Activated CD4-positive, alpha-beta T cell treated with anti-CD3 and anti-CD28 coated beads, Interleukin-2, amount 50 U/mL, for 16 hours (primary cell): ENCODE data around the gene C2orf78.

Experiments
- DNase-seq: peaks from one replicate; pipeline ENCODE4 v3.0.0-alpha.2; 2020

C2orf78 gene

GRCh38 chr2:73838889-73839534 is 55.0 kb downstream of the C2orf78 start:
- no peak for DNase-seq

- DNase-seq: no peak
Observed at GRCh38 chr2:73839653-73840411, 55.8 kb downstream of the C2orf78 start.

GRCh38 chr2:73841912-73842738 is 58.1 kb downstream of the C2orf78 start:
- no peak for DNase-seq

GRCh38 chr2:73842739-73843019 is 58.7 kb downstream of the C2orf78 start:
- DNase-seq: no peak

GRCh38 chr2:73844087-73844486 is 60.1 kb downstream of the C2orf78 start:
- no peak for DNase-seq

- DNase-seq: no peak
Observed at GRCh38 chr2:73850009-73850408, 66.0 kb downstream of the C2orf78 start.

GRCh38 chr2:73851274-73851673 is 67.3 kb downstream of the C2orf78 start:
- no peak for DNase-seq

GRCh38 chr2:73852020-73852419 is 68.0 kb downstream of the C2orf78 start:
- DNase-seq: peak; percentile 66

- DNase-seq: no peak
Observed at GRCh38 chr2:73855526-73855925, 71.5 kb downstream of the C2orf78 start.

- DNase-seq: no peak
Observed at GRCh38 chr2:73856214-73856613, 72.2 kb downstream of the C2orf78 start.

GRCh38 chr2:73859721-73860586 is 76.0 kb downstream of the C2orf78 start:
- DNase-seq: peak; percentile 85

GRCh38 chr2:73862987-73863386 is 79.0 kb downstream of the C2orf78 start:
- no peak for DNase-seq
